ENCODE results near the gene GNPDA1. TPM values are rescaled to one million over a fixed set of nuclear protein-coding genes. Genes with fewer than 3 reads are reported as not detected.

GNPDA1 gene
- polyA plus RNA-seq, 3 donors, result 14.6 to 47.6 (median 24.3) TPM

DNA sequence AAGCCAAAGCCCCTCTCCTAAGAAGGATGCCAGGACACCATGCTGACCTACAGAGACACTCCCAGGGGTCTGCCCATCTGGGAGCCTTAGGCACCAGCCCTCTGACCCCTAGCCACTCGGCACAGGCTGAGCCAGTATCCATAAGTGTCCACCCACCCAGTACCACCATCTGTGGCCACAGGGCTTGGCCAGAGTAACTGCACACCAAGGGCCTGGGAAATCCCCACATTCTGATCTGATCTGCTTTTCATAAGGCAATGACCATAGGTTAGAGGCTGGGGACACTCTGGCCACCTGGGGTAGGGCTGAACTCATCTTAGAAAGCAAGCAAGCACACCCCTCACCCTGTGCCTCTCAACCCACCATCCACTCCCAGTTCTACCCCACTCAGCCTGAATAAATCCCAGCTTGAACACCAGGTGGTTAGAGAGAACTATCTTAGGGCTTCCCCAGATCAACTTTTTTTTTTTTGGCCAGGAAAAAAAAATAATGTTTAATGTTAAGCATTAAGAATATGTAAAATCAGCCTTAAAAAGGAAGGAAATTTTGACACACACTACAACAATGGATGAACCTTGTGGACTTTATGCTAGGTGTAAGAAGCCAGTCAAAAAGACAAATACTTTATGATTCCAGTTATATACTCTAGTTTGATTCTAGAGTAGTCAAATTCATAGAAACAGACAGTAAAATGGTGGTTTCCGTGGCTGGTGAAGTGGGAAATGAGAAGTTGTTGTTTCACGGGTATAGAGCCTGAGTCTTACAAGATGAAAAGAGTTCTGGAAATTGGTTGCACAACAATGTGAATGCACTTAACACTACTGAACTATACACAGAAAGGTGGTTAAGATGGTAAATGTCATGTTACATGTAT, 6.2 kb downstream of the GNPDA1 start:
- Histone ChIP-seq H3K27me3 (ENCODE audit: control insufficient read depth in 2 of 2, insufficient read depth in 2 of 2, low read length in 2 of 2) (no peaks in the 10 kb centered on the region), H3K27ac (ENCODE audit: low read depth in 1 of 2, low read length in 2 of 2) (peak overlapping the region in 1 of 2 donors; percentile 27), H3K4me3 (replicated peaks in 1 of 3; ENCODE audit: low read depth in 2 of 3, low read length in 3 of 3) (no peak overlapping the region), H3K4me1 (ENCODE audit: control insufficient read depth in 1 of 2, insufficient read depth in 2 of 2, low read length in 2 of 2) (peaks cover 11 to 18% of the 10 kb centered on the region in 2 donors), H4K20me1 (ENCODE audit: insufficient read depth, low read length) (no peaks in the 10 kb centered on the region), H3K9ac (ENCODE audit: insufficient read depth, low read length, poor library complexity, severe bottlenecking) (no peak overlapping the region), H3K4me2 (replicated peaks; ENCODE audit: extremely low read depth, low read length, poor library complexity, severe bottlenecking) (no peak overlapping the region), H3K36me3 (replicated peaks in 1 of 2; ENCODE audit: control insufficient read depth in 1 of 2, insufficient read depth in 2 of 2, low read length in 2 of 2) (peaks cover 35 to 63% of the 10 kb centered on the region in 2 donors), H2AFZ (ENCODE audit: insufficient read depth, low read depth, low read length, poor library complexity, severe bottlenecking) (no peak overlapping the region), H3K79me2 (ENCODE audit: insufficient read depth, low read length) (no peaks in the 10 kb centered on the region), H3K9me3 (replicated peaks in 1 of 2; ENCODE audit: control insufficient read depth in 1 of 2, insufficient read depth in 1 of 2, low read length in 2 of 2) (no peaks in the 10 kb centered on the region)
- 88% methylated on average over 1 of the region's 3 CpGs for WGBS (ENCODE audit: insufficient coverage)
- Mint-ChIP-seq H3K9me3 (peaks cover 0 to 3% (median 0%) of the 10 kb centered on the region in 7 donors), H3K36me3 (peaks cover 72 to 73% of the 10 kb centered on the region in 2 donors), H3K4me1 (peaks cover 20% of the 10 kb centered on the region), H3K4me3 (no peak overlapping the region), H3K27ac (peak overlapping the region in 6 of 7 donors; percentile 21 to 81 (median 46)), H3K27me3 (ENCODE audit: low read depth in 3 of 3) (no peaks in the 10 kb centered on the region)
- peak; percentile 12 to 37 (median 37) for DNase-seq
- intact Hi-C loops (cut with micrococcal nuclease), result loop anchor here in 1 of 2 donors (5.0 kb wide), 1 partner anchor 126 kb away; no protein-coding TSS in a partner anchor
- TF ChIP-seq, protein P1, sequence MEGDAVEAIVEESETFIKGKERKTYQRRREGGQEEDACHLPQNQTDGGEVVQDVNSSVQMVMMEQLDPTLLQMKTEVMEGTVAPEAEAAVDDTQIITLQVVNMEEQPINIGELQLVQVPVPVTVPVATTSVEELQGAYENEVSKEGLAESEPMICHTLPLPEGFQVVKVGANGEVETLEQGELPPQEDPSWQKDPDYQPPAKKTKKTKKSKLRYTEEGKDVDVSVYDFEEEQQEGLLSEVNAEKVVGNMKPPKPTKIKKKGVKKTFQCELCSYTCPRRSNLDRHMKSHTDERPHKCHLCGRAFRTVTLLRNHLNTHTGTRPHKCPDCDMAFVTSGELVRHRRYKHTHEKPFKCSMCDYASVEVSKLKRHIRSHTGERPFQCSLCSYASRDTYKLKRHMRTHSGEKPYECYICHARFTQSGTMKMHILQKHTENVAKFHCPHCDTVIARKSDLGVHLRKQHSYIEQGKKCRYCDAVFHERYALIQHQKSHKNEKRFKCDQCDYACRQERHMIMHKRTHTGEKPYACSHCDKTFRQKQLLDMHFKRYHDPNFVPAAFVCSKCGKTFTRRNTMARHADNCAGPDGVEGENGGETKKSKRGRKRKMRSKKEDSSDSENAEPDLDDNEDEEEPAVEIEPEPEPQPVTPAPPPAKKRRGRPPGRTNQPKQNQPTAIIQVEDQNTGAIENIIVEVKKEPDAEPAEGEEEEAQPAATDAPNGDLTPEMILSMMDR (IDR thresholded peaks at IDR 0.05), result no peak

DNA sequence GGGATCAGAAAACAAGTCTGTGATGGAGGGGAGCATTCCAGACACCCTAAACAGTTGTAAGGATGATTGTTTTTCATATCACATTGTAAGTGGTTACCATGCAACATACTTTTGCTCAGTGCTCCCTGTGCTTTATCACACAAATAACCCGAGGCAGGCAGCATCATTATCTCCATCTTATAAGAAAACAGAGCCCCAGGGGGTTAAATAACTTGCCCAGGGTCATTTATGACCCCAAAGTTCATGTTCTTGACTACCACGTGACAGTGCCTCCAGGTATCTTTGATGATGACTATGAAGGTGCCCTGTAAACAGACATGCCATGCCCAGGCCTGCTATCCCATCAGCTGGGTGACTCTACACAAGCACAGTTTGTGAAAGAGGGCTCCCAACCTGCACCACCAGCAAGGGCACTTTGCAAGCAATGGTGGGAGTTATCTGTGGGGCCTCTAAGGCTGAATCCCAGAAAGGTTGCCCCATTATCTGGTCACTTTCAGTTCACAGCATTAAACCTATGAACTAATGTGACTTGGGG, 9.5 kb downstream of the GNPDA1 start:
- no peak overlapping the region for H3K4me2 ChIP-seq (replicated peaks; ENCODE audit: extremely low read depth, low read length, poor library complexity, severe bottlenecking)
- H3K9ac ChIP-seq (ENCODE audit: insufficient read depth, low read length, poor library complexity, severe bottlenecking), result no peak overlapping the region
- peaks cover 54 to 83% of the 10 kb centered on the region in 2 donors for H3K36me3 ChIP-seq (replicated peaks in 1 of 2; ENCODE audit: control insufficient read depth in 1 of 2, insufficient read depth in 2 of 2, low read length in 2 of 2)
- intact Hi-C loops (cut with micrococcal nuclease), result no loop called here
- H3K27ac ChIP-seq (ENCODE audit: low read depth in 1 of 2, low read length in 2 of 2), result no peak overlapping the region
- H4K20me1 ChIP-seq (ENCODE audit: insufficient read depth, low read length), result no peaks in the 10 kb centered on the region
- no peaks in the 10 kb centered on the region for H3K27me3 Mint-ChIP-seq (ENCODE audit: low read depth in 3 of 3)
- H3K27me3 ChIP-seq (ENCODE audit: control insufficient read depth in 2 of 2, insufficient read depth in 2 of 2, low read length in 2 of 2), result no peaks in the 10 kb centered on the region
- peaks cover 0 to 3% (median 0%) of the 10 kb centered on the region in 7 donors for H3K9me3 Mint-ChIP-seq
- H3K9me3 ChIP-seq (replicated peaks in 1 of 2; ENCODE audit: control insufficient read depth in 1 of 2, insufficient read depth in 1 of 2, low read length in 2 of 2), result no peaks in the 10 kb centered on the region
- no peak overlapping the region for H3K27ac Mint-ChIP-seq
- H3K4me3 ChIP-seq (replicated peaks in 1 of 3; ENCODE audit: low read depth in 2 of 3, low read length in 3 of 3), result no peak overlapping the region
- 92% methylated on average over 2 of the region's 2 CpGs for whole genome bisulfite sequencing (ENCODE audit: insufficient coverage)
- peaks cover 77 to 85% of the 10 kb centered on the region in 2 donors for H3K36me3 Mint-ChIP-seq
- DNase-seq, result no peak
- TF ChIP-seq, protein P1 (IDR thresholded peaks at IDR 0.05), result no peak
- no peak overlapping the region for H2AFZ ChIP-seq (ENCODE audit: insufficient read depth, low read depth, low read length, poor library complexity, severe bottlenecking)
- H3K4me1 ChIP-seq (ENCODE audit: control insufficient read depth in 1 of 2, insufficient read depth in 2 of 2, low read length in 2 of 2), result peaks cover 11 to 16% of the 10 kb centered on the region in 2 donors
- H3K4me1 Mint-ChIP-seq, result peaks cover 19% of the 10 kb centered on the region
- H3K79me2 ChIP-seq (ENCODE audit: insufficient read depth, low read length), result no peaks in the 10 kb centered on the region
- H3K4me3 Mint-ChIP-seq, result no peak overlapping the region
